Measurements from ENCODE around the gene OBSL1. TPM values are rescaled to one million over a fixed set of nuclear protein-coding genes. Genes with fewer than 3 reads are reported as not detected.

OBSL1 gene
- total and polyA plus RNA-seq, 2 experiments from 2014 or later = 13.8 to 68.7 TPM

DNA sequence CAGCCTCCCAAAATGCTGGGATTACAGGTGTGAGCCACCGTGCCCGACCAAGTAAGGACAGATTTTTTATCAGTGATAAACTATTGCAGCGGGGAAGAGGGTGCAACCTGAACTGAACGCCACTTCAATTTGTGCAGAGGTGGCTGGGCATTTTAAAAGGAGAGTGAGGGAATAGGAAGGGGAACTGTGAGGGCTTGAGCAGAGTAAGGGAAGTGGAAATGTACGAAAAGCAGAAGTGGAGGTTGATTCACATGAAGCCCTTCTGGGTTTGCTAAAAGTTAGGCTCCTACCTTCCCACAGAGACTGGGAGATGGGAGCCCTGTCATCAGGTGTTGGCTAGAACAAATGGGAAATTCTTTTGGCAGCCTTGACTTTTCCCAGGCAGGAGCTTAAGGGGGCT, 32.4 kb upstream of the OBSL1 start:
- no peaks in the 10 kb centered on the region for H3F3A ChIP-seq (ENCODE audit: insufficient read depth)
- H3K9me2 ChIP-seq (ENCODE audit: insufficient read depth) = no peaks in the 10 kb centered on the region
- H3K4me3 ChIP-seq = no peak overlapping the region
- H3K9ac ChIP-seq = no peak overlapping the region
- no peaks in the 10 kb centered on the region for H3K27me3 ChIP-seq (replicated peaks; ENCODE audit: insufficient read depth)
- no peak overlapping the region for H2AFZ ChIP-seq
- H4K20me1 ChIP-seq (ENCODE audit: insufficient read depth) = no peaks in the 10 kb centered on the region
- TF ChIP-seq EZH2 (IDR thresholded peaks at IDR 0.05; ENCODE audit: insufficient read depth, poor library complexity, severe bottlenecking) (no peak), EZH2phosphoT487 (IDR thresholded peaks at IDR 0.05; ENCODE audit: insufficient read depth, low read depth) (no peak)
- no peak overlapping the region for H3K27ac ChIP-seq
- H3K4me2 ChIP-seq (ENCODE audit: unreplicated experiment) = no peak overlapping the region
- no peaks in the 10 kb centered on the region for H3K9me3 ChIP-seq (ENCODE audit: low read depth)
- in situ Hi-C loops (cut with MboI) = no loop called here
- no peaks in the 10 kb centered on the region for H3K4me1 ChIP-seq (ENCODE audit: insufficient read depth)
- WGBS, 2 experiments (ENCODE audit: low coverage in 1 of 2, low lambda C conversion rate in 2 of 2, missing lambda C conversion rate in 2 of 2) = 94 to 98% methylated on average over 5 of the region's 5 CpGs
- peaks cover 7% of the 10 kb centered on the region for H3K79me2 ChIP-seq (ENCODE audit: insufficient read depth)
- no peak for DNase-seq
- 0 out of 2 replicates have a peak, but pooled peaks cover 4% of the 10 kb centered on the region for H3K36me3 ChIP-seq (ENCODE audit: low read depth)

DNA sequence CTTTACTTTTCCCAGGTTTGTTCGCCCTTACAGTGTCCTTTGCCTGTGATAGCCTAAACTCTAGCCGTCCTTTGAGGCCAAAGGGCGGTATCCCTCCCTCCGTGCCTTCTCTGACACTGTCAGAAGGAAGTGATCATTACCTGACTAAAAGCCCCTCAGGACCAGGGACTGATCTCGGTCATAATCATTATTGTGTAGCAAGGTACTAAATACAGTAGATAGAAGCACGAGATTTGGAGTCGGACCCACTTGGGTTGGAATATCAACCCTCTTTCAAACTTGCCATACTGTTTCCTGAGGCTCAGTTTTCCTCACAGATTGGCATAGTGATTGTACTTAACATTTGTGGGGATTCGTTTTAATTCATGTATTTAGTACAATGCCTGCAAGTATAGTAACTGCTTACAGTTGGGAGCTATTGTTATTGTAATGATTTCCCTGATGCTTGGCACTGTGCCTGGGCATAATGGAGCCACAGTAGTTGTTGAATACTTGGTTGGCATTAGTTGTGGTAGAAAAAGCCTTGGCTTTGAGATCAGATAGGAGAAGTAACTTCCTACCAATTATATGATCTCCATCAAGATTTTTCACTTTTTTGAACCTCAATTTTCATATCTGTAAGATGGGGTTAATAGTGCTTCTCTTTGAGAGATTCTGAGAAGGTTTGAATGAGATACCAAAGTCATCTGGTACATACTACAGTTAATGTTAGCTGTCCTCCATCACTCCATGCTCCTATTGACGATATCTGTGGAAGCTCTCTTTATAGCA, 27.2 kb upstream of the OBSL1 start:
- Histone ChIP-seq H3F3A (ENCODE audit: insufficient read depth) (peaks cover 16% of the 10 kb centered on the region), H3K9me3 (ENCODE audit: low read depth) (no peaks in the 10 kb centered on the region), H3K36me3 (ENCODE audit: low read depth) (0 out of 2 replicates have a peak, but pooled peaks cover 4% of the 10 kb centered on the region), H3K4me3 (peak overlapping the region; percentile 90), H3K4me2 (ENCODE audit: unreplicated experiment) (peak overlapping the region; percentile 92), H3K4me1 (ENCODE audit: insufficient read depth) (peaks cover 11% of the 10 kb centered on the region), H3K79me2 (ENCODE audit: insufficient read depth) (peaks cover 13% of the 10 kb centered on the region), H3K27me3 (replicated peaks; ENCODE audit: insufficient read depth) (no peaks in the 10 kb centered on the region), H3K27ac (peak overlapping the region; percentile 84), H3K9ac (peak overlapping the region; percentile 88), H4K20me1 (ENCODE audit: insufficient read depth) (no peaks in the 10 kb centered on the region), H2AFZ (peak overlapping the region; percentile 99), H3K9me2 (ENCODE audit: insufficient read depth) (no peaks in the 10 kb centered on the region)
- no peak for TF ChIP-seq EZH2phosphoT487 (IDR thresholded peaks at IDR 0.05; ENCODE audit: insufficient read depth, low read depth)
- TF ChIP-seq EZH2 (IDR thresholded peaks at IDR 0.05; ENCODE audit: insufficient read depth, poor library complexity, severe bottlenecking) = no peak
- in situ Hi-C loops (cut with MboI) = no loop called here
- WGBS, 2 experiments (ENCODE audit: low coverage in 1 of 2, low lambda C conversion rate in 2 of 2, missing lambda C conversion rate in 2 of 2) = 32 to 34% methylated on average over 9 of the region's 9 CpGs
- DNase-seq = peak; percentile 20

DNA sequence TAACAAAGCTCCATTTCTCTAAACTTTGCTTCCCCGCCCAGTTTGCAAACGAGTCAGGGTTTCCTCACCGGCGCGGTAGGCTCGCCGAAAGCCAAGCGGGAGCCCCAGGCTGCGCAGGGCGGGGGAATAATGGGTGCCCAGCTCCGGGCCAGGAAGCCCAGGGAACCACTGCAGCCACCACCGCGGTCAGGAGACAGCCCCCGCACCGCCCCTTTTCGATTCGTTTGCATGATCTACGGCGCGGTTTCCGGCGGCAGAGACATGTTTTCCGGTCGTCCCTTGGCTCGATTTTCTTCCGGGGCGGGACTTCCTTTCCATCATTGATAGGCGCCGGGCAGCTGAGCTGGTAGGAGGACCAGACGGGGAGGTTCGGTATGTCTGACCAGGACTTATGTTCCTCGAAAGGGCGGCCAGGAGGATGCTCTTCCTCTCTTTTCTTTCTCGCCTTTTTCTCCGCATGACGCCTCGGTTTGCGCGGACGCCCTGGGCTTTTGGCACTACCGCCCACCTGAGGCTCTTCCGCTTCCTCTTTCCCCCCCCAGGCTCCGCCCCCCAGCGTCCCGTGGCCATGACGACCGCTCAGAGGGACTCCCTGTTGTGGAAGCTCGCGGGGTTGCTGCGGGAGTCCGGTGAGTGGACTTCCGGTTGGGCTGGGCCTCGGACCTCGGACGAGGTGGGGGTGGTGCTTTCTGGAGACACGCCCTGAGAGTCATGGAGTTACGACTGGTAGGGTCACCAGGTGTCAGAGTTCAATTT, 26.4 kb upstream of the OBSL1 start, which contains the start of gene STK11IP:
TSS of gene STK11IP (plus strand) at position 306 of the 756 bp plus-strand sequence. CDS start at position 569, 263 bp downstream.
- H3F3A ChIP-seq (ENCODE audit: insufficient read depth) = peaks cover 16% of the 10 kb centered on the region
- H3K27me3 ChIP-seq (replicated peaks; ENCODE audit: insufficient read depth) = no peaks in the 10 kb centered on the region
- H3K9me2 ChIP-seq (ENCODE audit: insufficient read depth) = no peaks in the 10 kb centered on the region
- WGBS, 2 experiments (ENCODE audit: low coverage in 1 of 2, low lambda C conversion rate in 2 of 2, missing lambda C conversion rate in 2 of 2) = 0% methylated on average over 44 to 57 of the region's 57 CpGs
- no peak for TF ChIP-seq EZH2 (IDR thresholded peaks at IDR 0.05; ENCODE audit: insufficient read depth, poor library complexity, severe bottlenecking)
- TF ChIP-seq EZH2phosphoT487 (IDR thresholded peaks at IDR 0.05; ENCODE audit: insufficient read depth, low read depth) = no peak
- H3K4me1 ChIP-seq (ENCODE audit: insufficient read depth) = peaks cover 11% of the 10 kb centered on the region
- H2AFZ ChIP-seq = peak within 1 kb of the TSS; percentile 99
- peak; percentile 99 for DNase-seq
- H3K4me2 ChIP-seq (ENCODE audit: unreplicated experiment) = peak within 1 kb of the TSS; percentile 98
- peak within 1 kb of the TSS; percentile 84 for H3K27ac ChIP-seq
- peak within 1 kb of the TSS; percentile 88 for H3K9ac ChIP-seq
- no peaks in the 10 kb centered on the region for H3K9me3 ChIP-seq (ENCODE audit: low read depth)
- peak within 1 kb of the TSS; percentile 90 for H3K4me3 ChIP-seq
- in situ Hi-C loops (cut with MboI) = no loop called here
- 0 out of 2 replicates have a peak, but pooled peaks cover 4% of the 10 kb centered on the region for H3K36me3 ChIP-seq (ENCODE audit: low read depth)
- no peaks in the 10 kb centered on the region for H4K20me1 ChIP-seq (ENCODE audit: insufficient read depth)
- peaks cover 13% of the 10 kb centered on the region for H3K79me2 ChIP-seq (ENCODE audit: insufficient read depth)

DNA sequence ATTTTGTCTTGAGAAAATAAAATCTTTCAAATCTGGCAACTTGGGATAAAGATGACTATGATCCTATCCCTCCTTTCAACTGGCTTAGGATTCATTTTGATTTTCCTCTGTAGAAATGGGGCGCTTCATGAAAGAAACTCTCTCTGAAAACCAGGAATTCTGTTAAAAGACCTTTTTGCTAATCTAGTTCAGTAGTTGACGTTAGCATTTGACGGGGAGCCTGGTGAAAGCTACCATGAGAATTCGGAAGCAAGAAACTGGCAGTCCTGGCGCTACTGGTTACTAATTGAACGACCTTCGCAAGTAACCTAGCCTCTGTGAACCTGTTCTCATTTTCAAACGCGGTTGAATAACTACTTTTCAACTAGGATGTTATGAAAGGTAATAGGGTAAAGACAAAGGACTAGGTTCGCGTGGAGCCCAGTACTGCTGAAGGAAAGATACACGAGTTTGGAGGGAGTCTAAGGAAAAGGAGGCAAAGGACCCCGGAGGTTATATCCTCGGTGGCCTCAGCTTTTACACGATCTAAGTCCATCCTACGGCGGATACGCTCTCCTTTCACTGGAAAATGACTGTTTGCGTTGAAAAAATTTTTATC, 25.7 kb upstream of the OBSL1 start:
- DNase-seq = peak; percentile 54
- in situ Hi-C loops (cut with MboI) = no loop called here
- H3K9ac ChIP-seq = peak overlapping the region; percentile 88

More for the DNA sequence above, 25.7 kb upstream of the OBSL1 start:
- H3K4me1 ChIP-seq (ENCODE audit: insufficient read depth) = peaks cover 11% of the 10 kb centered on the region
- 0 out of 2 replicates have a peak, but pooled peaks cover 3% of the 10 kb centered on the region for H3K36me3 ChIP-seq (ENCODE audit: low read depth)
- no peak for TF ChIP-seq EZH2 (IDR thresholded peaks at IDR 0.05; ENCODE audit: insufficient read depth, poor library complexity, severe bottlenecking)
- no peak for TF ChIP-seq EZH2phosphoT487 (IDR thresholded peaks at IDR 0.05; ENCODE audit: insufficient read depth, low read depth)
- peak overlapping the region; percentile 99 for H2AFZ ChIP-seq
- H3K27ac ChIP-seq = peak overlapping the region; percentile 84
- no peaks in the 10 kb centered on the region for H3K9me3 ChIP-seq (ENCODE audit: low read depth)
- peaks cover 13% of the 10 kb centered on the region for H3K79me2 ChIP-seq (ENCODE audit: insufficient read depth)
- no peaks in the 10 kb centered on the region for H3K9me2 ChIP-seq (ENCODE audit: insufficient read depth)
- H3K4me3 ChIP-seq = peak overlapping the region; percentile 90
- H3F3A ChIP-seq (ENCODE audit: insufficient read depth) = peaks cover 16% of the 10 kb centered on the region
- H4K20me1 ChIP-seq (ENCODE audit: insufficient read depth) = no peaks in the 10 kb centered on the region
- H3K4me2 ChIP-seq (ENCODE audit: unreplicated experiment) = peak overlapping the region; percentile 98
- 6 to 7% methylated on average over 19 of the region's 19 CpGs for WGBS, 2 experiments (ENCODE audit: low coverage in 1 of 2, low lambda C conversion rate in 2 of 2, missing lambda C conversion rate in 2 of 2)
- no peaks in the 10 kb centered on the region for H3K27me3 ChIP-seq (replicated peaks; ENCODE audit: insufficient read depth)

Measured in GM23248 (cell line).